ENCODE results near the gene IFT88. TPM values are rescaled to one million over a fixed set of nuclear protein-coding genes. Genes with fewer than 3 reads are reported as not detected.
A peak's percentile ranks its signal among the peaks of the same experiment; 100 is the strongest.

The IFT88 gene
- total RNA-seq, 4 donors from 2014 or later, result 14.6 to 24.6 (median 19.2) TPM

GRCh38 chr13:20721454-20722357, 154.7 kb downstream of the IFT88 start:
- Histone ChIP-seq H3K4me1 (peaks cover 0 to 17% (median 10%) of the 10 kb centered on the region in 4 donors), H3K36me3 (peaks cover 0 to 5% (median 0%) of the 10 kb centered on the region in 3 donors), H3K4me3 (peak overlapping the region; percentile 14 to 47 (median 24)), H3K27ac (peak overlapping the region in 1 of 4 donors; percentile 2), H3K9me3 (no peaks in the 10 kb centered on the region), H3K27me3 (peaks cover 0 to 21% of the 10 kb centered on the region in 2 donors)
- TF ChIP-seq POLR2A (IDR thresholded peaks at IDR 0.05) (no peak), EP300 (IDR thresholded peaks at IDR 0.05) (no peak), CTCF (IDR thresholded peaks at IDR 0.05) (no peak)
- peak in 1 of 2 donors; percentile 38 for DNase-seq (ENCODE audit: low spot score in 2 of 2)
- 7 to 28% methylated on average over 34 to 72 of the region's 81 CpGs for WGBS, 2 donors

- no peak for DNase-seq (ENCODE audit: low spot score in 2 of 2)
- TF ChIP-seq CTCF (IDR thresholded peaks at IDR 0.05) (no peak), EP300 (IDR thresholded peaks at IDR 0.05) (no peak)
- Histone ChIP-seq H3K36me3 (peaks cover 0 to 40% (median 0%) of the 10 kb centered on the region in 3 donors), H3K27me3 (no peaks in the 10 kb centered on the region), H3K27ac (no peak overlapping the region), H3K9me3 (no peaks in the 10 kb centered on the region), H3K4me3 (no peak overlapping the region), H3K4me1 (peaks cover 0 to 5% (median 0%) of the 10 kb centered on the region in 4 donors)
- 78 to 92% methylated on average over 6 of the region's 6 CpGs for WGBS, 2 donors
These were observed 160.9 kb downstream of the IFT88 start for GRCh38 chr13:20727856-20728255.

- DNase-seq (ENCODE audit: low spot score in 2 of 2), result peak in 1 of 2 donors; percentile 41
- TF ChIP-seq CTCF (IDR thresholded peaks at IDR 0.05) (no peak), POLR2A (IDR thresholded peaks at IDR 0.05) (no peak), EP300 (IDR thresholded peaks at IDR 0.05) (no peak)
These were observed 161.8 kb downstream of the IFT88 start for GRCh38 chr13:20728579-20729311.

GRCh38 chr13:20729633-20730585, 163.0 kb downstream of the IFT88 start:
- H3K27ac ChIP-seq, result no peak overlapping the region
- peaks cover 0 to 5% (median 0%) of the 10 kb centered on the region in 4 donors for H3K4me1 ChIP-seq
- TF ChIP-seq EP300 (IDR thresholded peaks at IDR 0.05) (no peak), POLR2A (IDR thresholded peaks at IDR 0.05) (no peak)
- no peaks in the 10 kb centered on the region for H3K9me3 ChIP-seq
- no peak overlapping the region for H3K4me3 ChIP-seq
- 96 to 97% methylated on average over 33 of the region's 33 CpGs for WGBS, 2 donors
- peaks cover 0 to 41% (median 0%) of the 10 kb centered on the region in 3 donors for H3K36me3 ChIP-seq
- no peaks in the 10 kb centered on the region for H3K27me3 ChIP-seq
- DNase-seq (ENCODE audit: low spot score in 2 of 2), result no peak

More at GRCh38 chr13:20728579-20729311, 161.8 kb downstream of the IFT88 start:
- Histone ChIP-seq H3K27ac (peak overlapping the region in 1 of 4 donors; percentile 60), H3K27me3 (no peaks in the 10 kb centered on the region), H3K4me1 (peaks cover 0 to 5% (median 0%) of the 10 kb centered on the region in 4 donors), H3K9me3 (no peaks in the 10 kb centered on the region), H3K4me3 (no peak overlapping the region), H3K36me3 (peaks cover 0 to 41% (median 0%) of the 10 kb centered on the region in 3 donors)
- 69 to 70% methylated on average over 14 of the region's 14 CpGs for WGBS, 2 donors

- Histone ChIP-seq H3K27me3 (no peaks in the 10 kb centered on the region), H3K4me1 (no peaks in the 10 kb centered on the region), H3K9me3 (peaks cover 0 to 17% (median 0%) of the 10 kb centered on the region in 4 donors), H3K4me3 (no peak overlapping the region), H3K36me3 (peaks cover 0 to 43% (median 0%) of the 10 kb centered on the region in 3 donors), H3K27ac (no peak overlapping the region)
- no peak for DNase-seq (ENCODE audit: low spot score in 2 of 2)
- 91 to 93% methylated on average over 6 of the region's 6 CpGs for WGBS, 2 donors
- TF ChIP-seq EP300 (IDR thresholded peaks at IDR 0.05), result no peak
- no peak for TF ChIP-seq POLR2A (IDR thresholded peaks at IDR 0.05)
- TF ChIP-seq CTCF (IDR thresholded peaks at IDR 0.05), result no peak
These were observed 171.7 kb downstream of the IFT88 start for GRCh38 chr13:20738616-20739015.
